Endothelial cell of umbilical vein (primary cell): ENCODE data around the gene CLASP2. TPM values are rescaled to one million over a fixed set of nuclear protein-coding genes. Genes with fewer than 3 reads are reported as not detected.

Source experiments
- BruUV-seq: library from RNA; stranded (reverse); fragments of 400-500 nt; replicated peaks from 2 replicates; lab custom pipeline; 2021; lab: Mats Ljungman, UMichigan
- CTCF ChIA-PET: fragments of 300-600, 350-600 bp; sonication (Branson Sonifier 250); formaldehyde crosslinking; loops from one replicate; lab custom pipeline; 2021; ENCODE audit warnings: antibody characterized with exemption, inconsistent platforms; lab: Charles Lee
- POLR2A ChIA-PET: fragments of 300-600, 350-600 bp; sonication (Branson Sonifier 250); formaldehyde crosslinking; loops from one replicate; lab custom pipeline; 2021; ENCODE audit warnings: antibody characterized with exemption, inconsistent platforms; lab: Charles Lee
- DNase-seq: peaks from one replicate; pipeline ENCODE4 v3.0.0-alpha.2; 2011; ENCODE audit warnings: low read depth, low spot score
- FAIRE-seq: peaks from 2 replicates; lab custom pipeline; 2011; peaks lifted over from hg19 to GRCh38; lab: Jason Lieb, UNC
- H2AFZ ChIP-seq: 2 replicates; pipeline ENCODE4 v1.6.0; 2012; ENCODE audit warnings: low read depth, low read length, control low read depth, inconsistent platforms
- H3K27ac ChIP-seq: 2 replicates; pipeline ENCODE4 v1.5.1; 2011; ENCODE audit warnings: low read depth, mild to moderate bottlenecking, control low read depth, low read length, moderate library complexity; ENCODE audit not compliant: insufficient read depth
- H3K27me3 ChIP-seq, 2 experiments: 2 replicates each; pipeline versions ENCODE4 v1.6.0 to v1.6.1; 2011; ENCODE audit warnings: low read length in 2 of 2, mixed read lengths in 1 of 2; ENCODE audit not compliant: control insufficient read depth in 2 of 2, insufficient read depth in 2 of 2
- H3K36me3 ChIP-seq, 2 experiments: 2 replicates in 1 of 2; 3 replicates in 1 of 2; pipeline ENCODE4 v1.5.1; 2011; ENCODE audit warnings: low read length in 2 of 2, mild to moderate bottlenecking in 1 of 2, moderate library complexity in 1 of 2; ENCODE audit not compliant: control insufficient read depth in 2 of 2, insufficient read depth in 2 of 2; ENCODE audit errors: extremely low read depth in 1 of 2
- H3K4me1 ChIP-seq: 3 replicates; pipeline ENCODE4 v1.5.1; 2011; ENCODE audit warnings: mild to moderate bottlenecking, low read length; ENCODE audit not compliant: control insufficient read depth, insufficient read depth; ENCODE audit errors: extremely low read depth
- H3K4me2 ChIP-seq: 2 replicates; pipeline ENCODE4 v1.6.1; 2011; ENCODE audit warnings: low read length, control low read depth, mixed read lengths; ENCODE audit not compliant: insufficient read depth
- H3K4me3 ChIP-seq, 3 experiments: fragments of 200-600 bp in 1 of 3; sonication (generic), shearing (Covaris generic) in 1 of 3; replicated peaks in 1 of 3; 2 replicates each; pipeline ENCODE4 v1.5.1; 2011 to 2016; ENCODE audit warnings: control low read depth in 3 of 3, low read length in 3 of 3, mild to moderate bottlenecking in 2 of 3, inconsistent platforms in 1 of 3, low read depth in 1 of 3, moderate library complexity in 1 of 3; ENCODE audit not compliant: insufficient read depth in 1 of 3
- H3K79me2 ChIP-seq: 2 replicates; pipeline ENCODE4 v1.6.0; 2012; ENCODE audit warnings: low read length, inconsistent platforms; ENCODE audit not compliant: control insufficient read depth, insufficient read depth
- H3K9ac ChIP-seq: replicated peaks from 2 replicates; pipeline ENCODE3; 2011; ENCODE audit warnings: low read length, control low read depth; ENCODE audit not compliant: insufficient read depth; ENCODE audit errors: extremely low read depth
- H3K9me1 ChIP-seq: replicated peaks from 3 replicates; pipeline ENCODE4 v1.6.0; 2011; ENCODE audit warnings: mild to moderate bottlenecking, low read length; ENCODE audit not compliant: control insufficient read depth, insufficient read depth; ENCODE audit errors: extremely low read depth
- H3K9me3 ChIP-seq: replicated peaks from 2 replicates; pipeline ENCODE4 v1.5.1; 2012; ENCODE audit warnings: low read length, inconsistent platforms; ENCODE audit not compliant: control insufficient read depth, insufficient read depth
- H4K20me1 ChIP-seq: replicated peaks from 2 replicates; pipeline ENCODE3; 2011; ENCODE audit warnings: mild to moderate bottlenecking, low read length; ENCODE audit not compliant: control insufficient read depth, insufficient read depth; ENCODE audit errors: extremely low read depth
- CTCF ChIP-seq, 2 donors: IDR thresholded peaks; 1 replicate in 1 of 2; 2 replicates in 1 of 2; pipeline ENCODE4 v1.5.1; 2011; ENCODE audit warnings: low read length in 2 of 2, mild to moderate bottlenecking in 2 of 2, moderate library complexity in 2 of 2, control low read depth in 1 of 2, inconsistent platforms in 1 of 2, low read depth in 1 of 2; ENCODE audit not compliant: insufficient read depth in 1 of 2; ENCODE audit errors: extremely low read depth in 1 of 2
- FOS ChIP-seq: IDR thresholded peaks from 2 replicates; pipeline ENCODE4 v1.6.1; 2011; ENCODE audit warnings: mild to moderate bottlenecking, low read length, moderate library complexity, borderline replicate concordance; ENCODE audit not compliant: insufficient read depth
- GATA2 ChIP-seq: IDR thresholded peaks from 2 replicates; pipeline ENCODE4 v1.7.0; 2011; ENCODE audit warnings: low read depth, mild to moderate bottlenecking, moderate library complexity, mixed read lengths, low read length; ENCODE audit not compliant: insufficient read length, insufficient read depth
- JUN ChIP-seq: IDR thresholded peaks from 2 replicates; pipeline ENCODE4 v1.6.1; 2011; ENCODE audit warnings: borderline replicate concordance, low read depth; ENCODE audit not compliant: insufficient read length, insufficient read depth
- MAX ChIP-seq: IDR thresholded peaks from 2 replicates; pipeline ENCODE4 v1.6.1; 2011; ENCODE audit not compliant: insufficient read depth, insufficient read length
- MYC ChIP-seq: IDR thresholded peaks from one replicate; pipeline ENCODE4 v1.6.1; 2011; ENCODE audit warnings: mild to moderate bottlenecking, low read depth, low read length
- POLR2A ChIP-seq: IDR thresholded peaks from 2 replicates; pipeline ENCODE4 v1.6.1; 2012; ENCODE audit warnings: low read depth, mild to moderate bottlenecking, control low read depth, low read length
- POLR2AphosphoS5 ChIP-seq: IDR thresholded peaks from 2 replicates; pipeline ENCODE4 v1.6.1; 2012; ENCODE audit warnings: low read depth, mild to moderate bottlenecking, control low read depth, low read length, moderate library complexity; ENCODE audit not compliant: insufficient read depth
- dilution Hi-C: fragments of 300-500 bp; cut with MboI; formaldehyde crosslinking; loops from one replicate; pipeline ENCODE4 v1.15.0; 2019; ENCODE audit warnings: low sequenced_read_pairs; ENCODE audit not compliant: extremely low pct_ligation_motif_present
- intact Hi-C: fragments of 100-400 bp; cut with micrococcal nuclease; formaldehyde crosslinking; loops from one replicate; pipeline ENCODE4 v1.10.0; 2022
- polyA plus RNA-seq, 4 experiments: library from polyadenylated mRNA; depleted of rRNA in 3 of 4; stranded (reverse) in 3 of 4; unstranded in 1 of 4; fragments of >200 nt; gene quantifications; 2 replicates each; pipeline versions ENCODE4 v1.2.1 to v1.2.3, GENCODE V29; 2011 to 2012; ENCODE audit warnings: missing spikeins in 1 of 4
- total RNA-seq: library from RNA; stranded (reverse); gene quantifications from 2 replicates; pipeline ENCODE4 v1.2.3, GENCODE V29; 2021

Gene CLASP2
- total and polyA plus RNA-seq, 2 donors (not counting 3 experiments of a cell fraction or from before 2014, with no cell fraction given): 15.0 to 55.0 TPM

- Histone ChIP-seq H2AFZ (no peak overlapping the region), H3K79me2 (no peaks in the 10 kb centered on the region), H4K20me1 (no peaks in the 10 kb centered on the region), H3K9ac (no peak overlapping the region), H3K4me1 (no peaks in the 10 kb centered on the region), H3K36me3 (no peaks in the 10 kb centered on the region), H3K4me2 (no peak overlapping the region), H3K9me3 (no peaks in the 10 kb centered on the region), H3K4me3 (no peak overlapping the region), H3K9me1 (no peaks in the 10 kb centered on the region), H3K27me3 (no peaks in the 10 kb centered on the region), H3K27ac (no peak overlapping the region)
- BruUV-seq: no TSS peak
- POLR2A ChIA-PET: no interaction called here
- FAIRE-seq: no peak
- intact Hi-C loops: no loop called here
- CTCF ChIA-PET: interaction anchor here (1.3 kb wide), 1 partner anchor 12 kb away, joined by 4 read pairs; no protein-coding TSS in a partner anchor
- dilution Hi-C loops: no loop called here
- TF ChIP-seq FOS: no peak
- TF ChIP-seq CTCF (IDR thresholded peaks at IDR 0.05; ENCODE audit: extremely low read depth in 1 of 2, insufficient read depth in 1 of 2, low read depth in 1 of 2, low read length in 2 of 2): no peak
- TF ChIP-seq POLR2A: no peak
- TF ChIP-seq MYC: no peak
- TF ChIP-seq POLR2AphosphoS5: no peak
- no peak for TF ChIP-seq MAX
- no peak for TF ChIP-seq JUN
- no peak for TF ChIP-seq GATA2
- DNase-seq: no peak
Observed at GRCh38 chr3:33521736-33522135, 196.3 kb downstream of the CLASP2 start.
